Thyroid gland (tissue), 4 donors: ENCODE data around the gene ZNF518A.

ENCODE experiments used
- CTCF ChIP-seq, 6 experiments: fragments of 200-600 bp in 3 of 6; fragments of 450-650 bp in 3 of 6; sonication (generic) in 3 of 6; IDR thresholded peaks; one replicate each; pipeline ENCODE4 v1.5.1; 2016 to 2019; ENCODE audit warnings: antibody characterized with exemption in 6 of 6, mild to moderate bottlenecking in 2 of 6, inconsistent platforms in 1 of 6, moderate library complexity in 1 of 6
- POLR2A ChIP-seq, 2 donors: fragments of 450-650 bp; IDR thresholded peaks; one replicate each; pipeline ENCODE4 v1.6.1; 2017; ENCODE audit warnings: antibody characterized with exemption in 2 of 2, mild to moderate bottlenecking in 2 of 2, moderate library complexity in 1 of 2

- TF ChIP-seq CTCF (IDR thresholded peaks at IDR 0.05) (no peak), POLR2A (IDR thresholded peaks at IDR 0.05) (no peak)
These were observed 71.4 kb downstream of the ZNF518A start for GRCh38 chr10:96201525-96201924.
